ENCODE results near the gene ATXN1.
"Not testable (repeated sequence)": the region's sequence is repeated elsewhere in the genome, so short reads cannot be mapped to it uniquely, and the experiment has no call there.

Gene ATXN1

DNA sequence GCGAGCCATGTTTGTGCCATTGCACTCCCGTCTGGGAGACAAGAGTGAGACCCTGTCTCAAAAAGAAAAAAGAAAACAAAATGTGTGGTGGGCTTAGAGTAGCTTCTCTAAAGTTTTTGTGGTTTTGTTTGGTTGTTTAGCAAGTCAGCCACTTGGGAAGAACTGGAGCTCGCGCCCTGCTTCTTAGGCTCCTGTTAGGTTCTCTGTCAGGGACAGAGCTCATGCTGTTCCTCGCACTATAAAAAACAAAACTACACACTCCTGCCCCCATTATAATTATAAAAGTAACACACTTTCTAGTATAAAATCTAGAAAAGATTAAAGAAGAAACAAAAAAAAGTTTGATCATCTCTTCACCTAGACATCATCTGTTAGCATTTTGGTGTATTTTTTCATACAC lies 489.8 kb downstream of the ATXN1 start:
- no peak overlapping the region for H3K4me3 ChIP-seq (replicated peaks; ENCODE audit: low read depth, low read length)
- TF ChIP-seq, protein P1, sequence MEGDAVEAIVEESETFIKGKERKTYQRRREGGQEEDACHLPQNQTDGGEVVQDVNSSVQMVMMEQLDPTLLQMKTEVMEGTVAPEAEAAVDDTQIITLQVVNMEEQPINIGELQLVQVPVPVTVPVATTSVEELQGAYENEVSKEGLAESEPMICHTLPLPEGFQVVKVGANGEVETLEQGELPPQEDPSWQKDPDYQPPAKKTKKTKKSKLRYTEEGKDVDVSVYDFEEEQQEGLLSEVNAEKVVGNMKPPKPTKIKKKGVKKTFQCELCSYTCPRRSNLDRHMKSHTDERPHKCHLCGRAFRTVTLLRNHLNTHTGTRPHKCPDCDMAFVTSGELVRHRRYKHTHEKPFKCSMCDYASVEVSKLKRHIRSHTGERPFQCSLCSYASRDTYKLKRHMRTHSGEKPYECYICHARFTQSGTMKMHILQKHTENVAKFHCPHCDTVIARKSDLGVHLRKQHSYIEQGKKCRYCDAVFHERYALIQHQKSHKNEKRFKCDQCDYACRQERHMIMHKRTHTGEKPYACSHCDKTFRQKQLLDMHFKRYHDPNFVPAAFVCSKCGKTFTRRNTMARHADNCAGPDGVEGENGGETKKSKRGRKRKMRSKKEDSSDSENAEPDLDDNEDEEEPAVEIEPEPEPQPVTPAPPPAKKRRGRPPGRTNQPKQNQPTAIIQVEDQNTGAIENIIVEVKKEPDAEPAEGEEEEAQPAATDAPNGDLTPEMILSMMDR (IDR thresholded peaks at IDR 0.05; ENCODE audit: low read depth, low read length, missing control alignments): no peak
- DNase-seq (ENCODE audit: extremely low read depth, low read depth): no peak

DNA sequence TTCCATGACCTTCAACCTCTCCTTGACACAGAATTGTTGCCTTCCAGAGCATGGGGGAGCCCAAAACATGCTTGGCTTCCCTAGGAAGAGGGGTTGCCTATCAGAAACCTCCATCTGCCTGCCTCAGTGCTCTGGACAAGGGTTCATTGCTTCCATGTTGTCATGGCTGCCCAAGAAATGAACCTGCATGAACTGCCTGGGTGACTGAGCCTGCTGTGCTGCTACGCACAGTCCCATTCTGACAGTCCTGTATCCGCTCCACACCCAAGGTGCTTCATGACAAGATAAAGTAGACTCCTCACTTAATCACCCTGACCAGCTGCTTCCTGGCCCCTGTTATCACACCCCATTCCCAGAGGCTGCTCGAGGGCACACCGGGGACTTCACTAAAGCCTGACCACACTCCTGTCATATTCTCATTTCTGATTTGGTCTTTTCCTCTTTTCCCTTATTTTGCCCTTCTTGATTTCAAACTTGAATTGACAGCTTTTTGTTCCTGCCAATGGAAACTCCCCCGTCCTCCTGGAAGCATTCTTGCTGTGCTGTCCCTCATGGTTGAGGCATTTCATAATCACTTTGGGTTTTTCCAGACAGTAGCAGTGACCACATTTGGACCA lies 491.0 kb downstream of the ATXN1 start:
- TF ChIP-seq, protein P1 (IDR thresholded peaks at IDR 0.05; ENCODE audit: low read depth, low read length, missing control alignments): no peak
- no peak overlapping the region for H3K4me3 ChIP-seq (replicated peaks; ENCODE audit: low read depth, low read length)
- no peak for DNase-seq (ENCODE audit: extremely low read depth, low read depth)

DNA sequence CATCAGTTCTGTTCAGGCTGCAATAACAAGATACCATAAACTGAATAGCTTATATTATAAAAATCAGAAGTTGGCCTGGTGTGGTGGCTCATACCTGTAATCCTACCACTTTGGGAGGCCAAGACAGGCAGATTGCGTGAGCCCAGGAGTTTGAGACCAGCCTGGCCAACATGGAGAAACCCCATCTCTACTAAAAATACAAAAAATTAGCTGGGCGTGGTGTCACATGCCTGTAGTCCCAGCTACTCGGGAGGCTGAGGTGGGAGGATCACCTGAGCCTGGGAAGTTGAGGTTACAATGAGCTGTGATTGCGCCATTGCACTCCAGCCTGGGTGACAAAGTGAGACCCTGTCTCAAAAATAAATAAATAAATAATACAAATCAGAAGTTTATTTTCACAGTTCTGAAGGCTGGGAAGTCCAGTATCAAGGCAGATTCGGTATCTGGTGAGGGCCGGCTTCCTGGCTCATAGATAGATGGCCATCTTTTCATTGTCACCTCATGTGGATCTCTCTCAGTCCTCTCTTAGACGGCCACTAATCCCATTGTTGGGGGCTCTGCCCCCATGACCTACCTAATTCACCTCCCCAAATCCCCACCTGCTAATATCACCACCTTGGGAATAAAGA lies 491.7 kb downstream of the ATXN1 start:
- not testable (repeated sequence) for H3K4me3 ChIP-seq (replicated peaks; ENCODE audit: low read depth, low read length); DNase-seq (ENCODE audit: extremely low read depth, low read depth)

DNA sequence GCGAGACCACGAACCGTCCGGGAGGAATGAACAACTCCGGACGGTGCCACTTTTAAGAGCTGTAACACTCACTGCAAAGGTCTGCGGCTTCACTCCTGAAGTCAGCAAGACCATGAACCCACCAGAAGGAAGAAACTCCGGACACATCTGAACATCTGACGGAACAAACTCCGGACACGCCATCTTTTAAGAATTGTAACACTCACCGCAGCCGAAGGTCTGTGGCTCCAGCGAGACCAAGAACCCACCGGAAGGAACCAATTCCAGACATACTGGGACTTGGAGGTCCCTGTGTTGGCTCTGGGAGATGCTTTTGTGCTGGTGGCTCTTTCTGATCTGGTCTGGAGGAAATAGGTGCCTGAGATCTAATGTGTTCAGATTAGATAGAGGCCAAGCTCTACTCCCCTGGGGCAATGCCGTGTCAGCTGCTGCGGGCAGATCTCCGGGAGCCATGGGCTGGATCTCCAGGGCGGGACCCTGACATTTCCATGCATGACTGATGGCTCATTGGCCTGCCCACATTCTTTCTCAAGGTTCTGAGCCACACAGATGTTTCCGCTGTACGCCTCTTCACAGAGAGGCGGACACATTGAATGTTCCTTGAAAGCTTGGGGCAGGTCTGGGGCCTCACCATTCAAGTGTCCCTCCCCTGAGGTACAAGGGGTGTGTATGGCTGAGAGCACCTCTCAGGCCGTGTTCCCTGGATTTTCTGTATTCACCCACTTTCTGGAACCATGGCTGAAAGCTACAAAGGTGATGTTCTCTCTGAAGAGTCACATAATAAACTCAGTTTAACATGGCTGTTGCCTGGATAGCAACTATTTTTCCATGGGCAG lies 493.6 kb downstream of the ATXN1 start:
- TF ChIP-seq, protein P1 (IDR thresholded peaks at IDR 0.05; ENCODE audit: low read depth, low read length, missing control alignments): no peak
- no peak for DNase-seq (ENCODE audit: extremely low read depth, low read depth)
- H3K4me3 ChIP-seq (replicated peaks; ENCODE audit: low read depth, low read length): no peak overlapping the region

DNA sequence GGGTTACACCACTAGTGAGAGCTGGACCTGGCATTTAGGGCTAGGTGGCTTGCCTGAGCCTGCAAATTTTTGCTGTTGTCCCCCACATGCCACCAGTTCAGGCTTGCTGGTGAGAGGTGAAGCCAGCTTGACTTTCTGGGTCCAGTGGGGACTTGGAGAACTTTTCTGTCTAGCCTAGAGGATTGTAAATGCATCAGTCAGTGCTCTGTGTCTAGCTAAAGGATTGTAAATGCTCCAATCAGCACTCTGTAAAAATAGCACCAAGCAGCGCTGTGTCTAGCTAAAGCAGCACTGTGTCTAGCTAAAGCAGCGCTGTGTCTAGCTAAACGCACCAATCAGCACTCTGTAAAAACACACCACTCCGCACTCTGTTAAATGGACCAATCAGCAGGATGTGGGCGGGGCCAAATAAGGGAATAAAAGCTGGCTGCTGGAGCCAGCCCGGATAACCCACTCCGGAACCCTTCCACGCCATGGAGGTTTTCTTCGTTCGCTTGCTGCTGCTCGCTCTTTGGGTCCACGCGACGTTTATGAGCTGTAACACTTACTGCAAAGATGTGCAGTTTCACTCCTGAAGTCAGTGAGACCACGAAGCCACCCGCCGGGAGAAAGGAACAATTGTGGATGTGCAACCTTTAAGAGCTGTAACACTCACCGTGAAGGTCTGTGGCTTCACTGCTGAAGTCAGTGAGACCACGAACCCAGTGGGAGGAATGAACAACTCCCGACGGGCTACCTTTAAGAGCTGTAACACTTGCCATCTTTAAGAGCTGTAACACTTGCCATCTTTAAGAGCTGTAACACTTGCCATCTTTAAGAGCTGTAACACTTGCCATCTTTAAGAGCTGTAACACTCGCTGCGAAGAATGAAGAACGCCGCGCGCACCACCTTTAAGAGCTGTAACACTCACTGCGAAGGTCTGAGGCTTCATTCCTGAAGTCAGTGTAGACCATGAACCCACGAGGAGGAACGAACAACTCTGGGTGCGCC lies 495.6 kb downstream of the ATXN1 start:
- H3K4me3 ChIP-seq (replicated peaks; ENCODE audit: low read depth, low read length): no peak overlapping the region
- no peak for DNase-seq (ENCODE audit: extremely low read depth, low read depth)
- TF ChIP-seq, protein P1 (IDR thresholded peaks at IDR 0.05; ENCODE audit: low read depth, low read length, missing control alignments): no peak

DNA sequence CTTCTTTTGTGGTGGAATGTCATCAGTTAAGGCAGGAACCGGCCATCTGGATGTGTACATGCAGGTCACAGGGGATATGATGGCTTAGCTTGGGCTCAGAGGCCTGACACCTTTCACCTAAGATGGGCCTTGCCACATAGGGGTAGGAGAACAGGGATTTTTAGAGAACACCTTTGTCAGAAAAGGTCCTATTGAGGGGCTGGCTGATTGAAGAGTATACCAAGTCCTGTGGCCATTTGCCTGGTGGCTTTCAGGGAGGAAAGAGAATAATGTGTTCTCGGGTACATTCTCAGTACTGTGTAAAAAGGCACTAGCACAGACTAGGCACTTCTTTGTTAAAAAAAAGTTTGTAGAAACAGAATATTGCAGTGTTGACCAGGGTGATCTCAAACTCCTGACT lies 496.5 kb downstream of the ATXN1 start:
- TF ChIP-seq, protein P1 (IDR thresholded peaks at IDR 0.05; ENCODE audit: low read depth, low read length, missing control alignments): no peak
- no peak overlapping the region for H3K4me3 ChIP-seq (replicated peaks; ENCODE audit: low read depth, low read length)
- DNase-seq (ENCODE audit: extremely low read depth, low read depth): no peak

DNA sequence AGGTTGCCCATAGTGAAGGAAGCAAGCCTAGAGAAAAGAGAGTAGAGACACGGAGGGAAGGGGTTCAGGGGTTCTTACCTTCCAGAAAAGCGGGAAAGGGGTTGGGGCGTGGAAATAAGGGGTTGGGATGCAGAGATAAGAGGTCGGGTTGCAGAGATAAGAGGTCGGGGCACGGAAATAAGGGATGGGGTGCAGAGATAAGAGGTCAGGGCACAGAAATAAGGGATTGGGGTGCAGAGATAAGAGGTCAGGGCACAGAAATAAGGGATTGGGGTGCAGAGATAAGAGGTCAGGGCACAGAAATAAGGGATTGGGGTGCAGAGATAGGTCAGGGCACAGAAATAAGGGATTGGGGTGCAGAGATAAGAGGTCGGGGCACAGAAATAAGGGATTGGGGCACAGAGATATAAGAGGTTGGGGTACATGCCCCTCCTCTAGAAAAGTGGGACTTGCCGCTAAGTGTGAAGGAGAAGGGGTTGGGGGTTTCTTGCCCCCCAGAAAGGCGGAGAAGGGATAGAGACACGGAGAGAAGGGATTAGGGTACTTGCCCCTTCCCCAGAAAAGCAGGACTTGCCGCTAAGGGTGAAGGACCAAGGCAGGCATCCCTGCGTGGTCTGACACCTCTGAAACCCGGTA lies 497.7 kb downstream of the ATXN1 start:
- DNase-seq (ENCODE audit: extremely low read depth, low read depth): not testable (repeated sequence)

DNA sequence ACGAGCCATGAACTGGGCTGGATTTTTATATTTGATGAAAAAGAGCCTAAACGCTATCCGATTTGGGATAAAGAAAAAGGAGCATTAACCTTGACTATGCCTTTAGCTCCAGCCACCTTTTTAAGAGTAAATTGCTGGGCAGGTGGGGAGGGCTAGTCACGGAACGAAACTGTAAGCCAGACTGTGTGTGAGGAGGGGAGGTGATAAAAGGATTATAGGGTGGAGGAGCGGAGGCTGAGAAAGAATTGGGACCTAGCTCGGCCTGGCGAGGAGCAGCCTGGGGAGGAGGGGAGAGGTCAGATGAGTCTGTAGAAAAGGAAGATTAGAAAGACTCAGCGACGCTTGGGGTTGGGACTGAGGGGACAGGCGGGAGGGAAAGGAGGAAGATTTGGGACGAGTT lies 498.5 kb downstream of the ATXN1 start:
- not testable (repeated sequence) for H3K4me3 ChIP-seq (replicated peaks; ENCODE audit: low read depth, low read length); DNase-seq (ENCODE audit: extremely low read depth, low read depth)

More for the DNA sequence above, 497.7 kb downstream of the ATXN1 start:
- not testable (repeated sequence) for H3K4me3 ChIP-seq (replicated peaks; ENCODE audit: low read depth, low read length)

DNA sequence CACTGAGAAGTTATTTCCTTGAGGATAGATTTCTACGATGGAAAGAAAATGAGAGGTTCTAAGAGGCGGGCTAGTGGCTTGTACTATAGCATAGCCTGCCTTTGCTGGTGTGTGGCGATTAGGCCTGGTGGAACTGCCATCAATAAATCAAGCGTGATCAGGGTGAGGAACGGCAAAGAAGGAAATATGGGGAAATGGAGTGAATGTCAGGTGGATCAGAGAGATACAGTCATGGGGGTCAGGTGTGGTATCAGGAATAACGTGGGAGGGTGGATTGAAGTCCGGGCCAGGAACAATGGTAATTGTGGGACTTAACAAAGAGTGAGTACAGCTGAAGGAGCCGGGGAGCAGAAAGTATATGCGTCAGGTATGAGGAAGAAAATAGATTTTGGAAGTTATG lies 500.7 kb downstream of the ATXN1 start:
- not testable (repeated sequence) for DNase-seq (ENCODE audit: extremely low read depth, low read depth); H3K4me3 ChIP-seq (replicated peaks; ENCODE audit: low read depth, low read length)

DNA sequence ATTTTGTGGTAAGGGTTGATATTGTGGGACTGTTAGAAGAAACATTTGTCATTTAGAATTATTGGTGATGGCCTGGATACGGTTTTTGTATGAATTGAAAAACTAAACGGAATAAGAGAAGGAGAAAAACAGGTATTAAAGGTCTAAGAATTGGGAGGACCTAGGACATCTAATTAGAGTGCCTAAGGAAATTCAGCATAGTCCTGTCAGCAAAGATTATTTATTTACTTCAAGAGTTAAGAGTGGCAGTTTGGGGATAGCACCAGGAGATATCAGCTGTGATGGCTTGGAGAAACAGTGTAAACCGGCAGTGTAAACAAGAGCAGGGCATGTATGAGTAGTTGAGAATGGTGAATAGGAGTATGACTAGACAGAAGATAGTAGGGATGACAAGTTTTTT lies 501.7 kb downstream of the ATXN1 start:
- H3K4me3 ChIP-seq (replicated peaks; ENCODE audit: low read depth, low read length); DNase-seq (ENCODE audit: extremely low read depth, low read depth): not testable (repeated sequence)

Data from HFF-Myc (cell line).